ENCODE results near the gene CORO7.

DNA sequence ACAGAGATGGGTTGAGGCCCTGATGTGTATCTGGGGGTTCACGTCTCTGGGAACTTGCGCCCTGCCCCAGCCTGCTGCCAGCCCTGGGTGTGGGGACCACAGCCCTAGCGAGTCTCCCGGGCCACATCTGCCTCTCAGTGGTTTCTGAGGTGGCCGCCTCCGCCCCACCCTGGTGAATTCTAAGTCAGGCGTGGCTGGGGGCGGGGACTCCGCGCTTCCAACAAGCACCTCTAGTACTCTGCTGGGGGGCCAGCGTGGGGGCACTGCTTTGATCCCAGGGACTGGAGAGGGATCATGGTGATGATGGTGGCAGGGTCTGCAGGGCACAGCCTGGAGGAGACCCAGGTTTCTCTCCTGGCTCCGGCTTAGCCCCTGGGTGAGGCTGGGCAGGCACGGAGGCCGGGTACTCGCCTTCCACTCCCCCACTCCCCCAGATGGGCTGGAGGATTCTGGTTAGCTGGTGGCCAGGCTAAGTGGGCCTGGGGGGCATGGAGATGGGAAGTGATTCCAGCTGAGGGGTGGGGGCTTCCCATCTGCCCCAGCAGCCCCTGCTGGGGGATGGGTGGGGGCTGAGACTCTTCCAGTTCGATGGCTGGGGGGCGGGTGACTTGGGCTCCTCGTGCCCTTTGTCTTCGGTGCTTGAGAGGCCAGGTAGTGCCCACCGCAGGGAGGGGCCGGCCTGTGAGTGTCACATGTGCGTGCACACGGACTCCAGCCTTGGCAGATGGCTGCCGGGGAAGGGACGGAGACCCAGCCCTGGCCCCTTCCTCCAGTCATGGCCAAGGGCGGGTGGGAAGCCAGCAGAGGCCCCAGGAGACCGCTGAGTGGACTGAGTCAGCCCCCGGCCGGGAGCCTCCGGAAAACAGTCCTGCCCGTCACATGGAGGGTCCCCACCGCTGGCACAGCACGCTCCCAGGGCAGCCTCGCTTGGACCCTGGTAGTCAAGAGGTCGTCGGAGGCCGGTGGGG, 96.7 kb downstream of the CORO7 start:
- TF ChIP-seq GATA3 (IDR thresholded peaks at IDR 0.05; ENCODE audit: low read depth, low read length): no peak
- no peak for TF ChIP-seq GATA2 (IDR thresholded peaks at IDR 0.05; ENCODE audit: low read depth, low read length)

All from SH-SY5Y (cell line).